ENCODE measurements around the gene CPA4.

GRCh38 chr7:130349911-130350782 lies 57.2 kb downstream of the CPA4 start:
- TF ChIP-seq ZNF3 (CRISPR knock-in tag; IDR thresholded peaks at IDR 0.05) (no peak), PBX3 (CRISPR knock-in tag; IDR thresholded peaks at IDR 0.05; ENCODE audit: borderline replicate concordance) (no peak), ZNF737 (CRISPR knock-in tag; IDR thresholded peaks at IDR 0.05; ENCODE audit: borderline replicate concordance) (no peak), HNRNPH1 (optimal IDR thresholded peaks at IDR 0.05; ENCODE audit: low read depth, low read length) (no peak), MEIS1 (CRISPR knock-in tag; IDR thresholded peaks at IDR 0.05; ENCODE audit: borderline replicate concordance) (no peak), PLRG1 (conservative IDR thresholded peaks at IDR 0.05) (no peak), SMC3 (IDR thresholded peaks at IDR 0.05; ENCODE audit: low read length) (no peak), JUNB (CRISPR knock-in tag; IDR thresholded peaks at IDR 0.05; ENCODE audit: borderline replicate concordance) (no peak), MXI1 (IDR thresholded peaks at IDR 0.05; ENCODE audit: borderline replicate concordance, low read depth, low read length) (no peak), TAF1 (CRISPR knock-in tag; IDR thresholded peaks at IDR 0.05) (no peak), PTBP1 (IDR thresholded peaks at IDR 0.05; ENCODE audit: low read depth, low read length, poor library complexity, severe bottlenecking) (no peak), SNRNP70 (IDR thresholded peaks at IDR 0.05; ENCODE audit: low read depth, low read length) (no peak)
